Parietal lobe (tissue), 2 donors: ENCODE measurements around the gene AGAP6. TPM values are rescaled to one million over a fixed set of nuclear protein-coding genes. Genes with fewer than 3 reads are reported as not detected.

ENCODE experiments used
- small RNA-seq: library from RNA; depleted of rRNA; stranded (forward); fragments of <200 nt; gene quantifications from one replicate; pipeline ENCODE3, GENCODE V24; 2014; ENCODE audit warnings: low replicate concordance
- total RNA-seq: library from RNA; depleted of rRNA; stranded (reverse); fragments of >200 nt; gene quantifications from one replicate; pipeline ENCODE4 v1.2.3, GENCODE V29; 2014

Gene AGAP6
- 11.0 TPM for total RNA-seq

GRCh38 chr10:49988376-49988775 lies at the start of gene AGAP6:
AGAP6 (plus strand) TSS chr10:49988406; CDS start chr10:49988716, 310 bp downstream.

GRCh38 chr10:49941447-49942338 lies 46.5 kb upstream of the AGAP6 start, which contains the start of the genes PARG and TIMM23B:
PARG (minus strand) TSS chr10:49942027; CDS start chr10:49941725, 302 bp downstream.
TIMM23B (plus strand) TSS chr10:49942053; CDS start chr10:49942195, 142 bp downstream.

Small RNA genes within 50 kb of the gene (small RNA-seq; reads per million reads assigned to genes)
- not detected for gene RNA5SP317
- not detected for gene SNORA74C-2

Other genes with a start within 250 kb of the AGAP6 start
- gene OGDHL, start 226.1 kb upstream of the AGAP6 start, total RNA-seq = 7.5 TPM
- gene PARG, start 46.4 kb upstream of the AGAP6 start, total RNA-seq = 108 TPM
- 31.6 TPM for gene TIMM23B, start 46.4 kb upstream of the AGAP6 start, total RNA-seq
- 39.8 TPM for gene WASHC2A, start 79.5 kb downstream of the AGAP6 start, total RNA-seq